HepG2 (cell line): ENCODE data around the gene PTHLH. TPM values are rescaled to one million over a fixed set of nuclear protein-coding genes. Genes with fewer than 3 reads are reported as not detected.

Experiments
- ATAC-seq: fragments of 200-7000 bp; cut with Tn5 transposase; 3 replicates; pipeline ENCODE4 v1.9.1; 2020; ENCODE audit warnings: mild to moderate bottlenecking, moderate library complexity
- BruUV-seq: library from RNA; stranded (reverse); fragments of 400-500 nt; replicated peaks from 2 replicates; lab custom pipeline; 2021; lab: Mats Ljungman, UMichigan
- CTCF ChIA-PET: fragments of 300-600 bp; formaldehyde crosslinking; extraction: SDS; loops from one replicate; lab custom pipeline; 2021; ENCODE audit warnings: low total read pairs, inconsistent platforms, low intra/inter-chr PET ratio; lab: Yijun Ruan, JAX
- POLR2A ChIA-PET: fragments of 350-600 bp; sonication (Branson Sonifier 250); formaldehyde crosslinking; loops from one replicate; lab custom pipeline; 2020; ENCODE audit warnings: antibody characterized with exemption, inconsistent platforms; lab: Yijun Ruan, JAX
- DNase-seq: peaks from one replicate; pipeline ENCODE4 v3.0.0-alpha.2; 2015; ENCODE audit warnings: low spot score
- FAIRE-seq: peaks from 3 replicates; lab custom pipeline; 2011; peaks lifted over from hg19 to GRCh38; lab: Jason Lieb, UNC
- H2AFZ ChIP-seq: one replicate; pipeline ENCODE4 v1.6.1; 2011; ENCODE audit warnings: low read length, inconsistent platforms
- H3K27ac ChIP-seq: fragments of 300-600 bp; 3 replicates; pipeline ENCODE4 v1.8.0; 2011; ENCODE audit warnings: mixed run types, mild to moderate bottlenecking, mixed read lengths, low read length, inconsistent platforms; ENCODE audit not compliant: insufficient read depth; ENCODE audit errors: extremely low read length
- H3K27me3 ChIP-seq, 2 experiments: fragments of 200-600 bp in 1 of 2; 2 replicates in 1 of 2; 3 replicates in 1 of 2; pipeline versions ENCODE4 v1.6.0 to v1.8.0; 2011; ENCODE audit warnings: low read length in 2 of 2, mild to moderate bottlenecking in 2 of 2, moderate library complexity in 2 of 2, inconsistent platforms in 1 of 2; ENCODE audit not compliant: insufficient read depth in 2 of 2, control insufficient read depth in 1 of 2
- H3K36me3 ChIP-seq, 2 experiments: fragments of 200-600 bp in 1 of 2; replicated peaks in 1 of 2; 2 replicates in 1 of 2; 3 replicates in 1 of 2; pipeline versions ENCODE4 v1.5.1 to v1.8.0; 2011; ENCODE audit warnings: low read length in 2 of 2, inconsistent platforms in 1 of 2; ENCODE audit not compliant: insufficient read depth in 2 of 2, control insufficient read depth in 1 of 2
- H3K4me1 ChIP-seq: 2 replicates; pipeline ENCODE4 v1.5.1; 2012; ENCODE audit warnings: low read length, inconsistent platforms; ENCODE audit not compliant: insufficient read depth
- H3K4me2 ChIP-seq: 2 replicates; pipeline ENCODE4 v1.6.0; 2011; ENCODE audit warnings: low read depth, low read length, inconsistent platforms
- H3K4me3 ChIP-seq, 3 experiments: fragments of 200-600 bp in 1 of 3; sonication (generic), shearing (Covaris generic) in 1 of 3; replicated peaks in 1 of 3; 2 replicates each; pipeline ENCODE4 v1.5.1; 2011 to 2016; ENCODE audit warnings: low read length in 3 of 3, inconsistent platforms in 2 of 3, low read depth in 2 of 3, mild to moderate bottlenecking in 2 of 3, control low read depth in 1 of 3, mixed read lengths in 1 of 3; ENCODE audit not compliant: insufficient read depth in 1 of 3
- H3K79me2 ChIP-seq: one replicate; pipeline ENCODE4 v1.6.1; 2011; ENCODE audit warnings: low read length, inconsistent platforms; ENCODE audit not compliant: insufficient read depth
- H3K9ac ChIP-seq: 2 replicates; pipeline ENCODE4 v1.6.0; 2011; ENCODE audit warnings: mild to moderate bottlenecking, low read depth, low read length, inconsistent platforms; ENCODE audit not compliant: insufficient read depth
- H3K9me3 ChIP-seq: 2 replicates; pipeline ENCODE4 v1.5.1; 2012; ENCODE audit warnings: mild to moderate bottlenecking, low read length
- H4K20me1 ChIP-seq: 2 replicates; pipeline ENCODE4 v1.6.0; 2011; ENCODE audit warnings: inconsistent platforms, mild to moderate bottlenecking, low read length, moderate library complexity; ENCODE audit not compliant: insufficient read depth
- ADNP ChIP-seq: sonication (generic); formaldehyde crosslinking; IDR thresholded peaks from 2 replicates; pipeline ENCODE4 v1.4.0; 2020; ENCODE audit warnings: missing genetic modification reagents
- ASH2L ChIP-seq: fragments of 300-600, 200-600 bp; sonication (generic); IDR thresholded peaks from 2 replicates; pipeline ENCODE4 v1.7.0; 2017; ENCODE audit warnings: low read depth, mild to moderate bottlenecking, moderate library complexity, mixed read lengths, low read length; ENCODE audit not compliant: insufficient read length
- ELF1 ChIP-seq: sonication (generic); formaldehyde crosslinking; IDR thresholded peaks from 2 replicates; pipeline ENCODE4 v1.4.0; 2020; ENCODE audit warnings: missing genetic modification reagents
- FLYWCH1 ChIP-seq: sonication (generic); formaldehyde crosslinking; IDR thresholded peaks from 2 replicates; pipeline ENCODE4 v1.8.1; 2023; ENCODE audit warnings: mild to moderate bottlenecking, missing genetic modification reagents
- FOXA1 ChIP-seq, 2 experiments: fragments of 450-650 bp in 1 of 2; sonication (generic) in 1 of 2; formaldehyde crosslinking in 1 of 2; IDR thresholded peaks; 2 replicates each; pipeline versions ENCODE4 v1.4.0 to v1.6.1; 2016 to 2020; ENCODE audit warnings: missing genetic modification reagents in 1 of 2
- HNRNPH1 ChIP-seq: fragments of 200-400 bp; formaldehyde crosslinking; optimal IDR thresholded peaks from 2 replicates; pipeline ENCODE3; 2017; ENCODE audit warnings: mild to moderate bottlenecking, low read depth, low read length
- KDM5A ChIP-seq: fragments of 200-600 bp; sonication (generic); IDR thresholded peaks from 2 replicates; pipeline ENCODE4 v1.7.0; 2018; ENCODE audit warnings: antibody characterized with exemption, mild to moderate bottlenecking, low read length, borderline replicate concordance
- PCBP2 ChIP-seq: fragments of 200-400 bp; formaldehyde crosslinking; optimal IDR thresholded peaks from 2 replicates; pipeline ENCODE3; 2018; ENCODE audit warnings: low read length, low read depth; ENCODE audit not compliant: poor library complexity, severe bottlenecking
- SRSF4 ChIP-seq: fragments of 200-400 bp; formaldehyde crosslinking; IDR thresholded peaks from one replicate; pipeline ENCODE4 v1.6.1; 2018; ENCODE audit warnings: mild to moderate bottlenecking, low read depth, low read length, moderate library complexity; ENCODE audit not compliant: poor library complexity, severe bottlenecking
- ZKSCAN5 ChIP-seq: sonication (generic); formaldehyde crosslinking; IDR thresholded peaks from 2 replicates; pipeline ENCODE4 v1.5.1; 2020; ENCODE audit warnings: mild to moderate bottlenecking, missing genetic modification reagents
- ZNF263 ChIP-seq: sonication (generic); formaldehyde crosslinking; IDR thresholded peaks from 2 replicates; pipeline ENCODE4 v1.4.0; 2020; ENCODE audit warnings: missing genetic modification reagents
- ZNF546 ChIP-seq: sonication (generic); formaldehyde crosslinking; conservative IDR thresholded peaks from 2 replicates; pipeline ENCODE4 v1.8.1; 2023; ENCODE audit warnings: mild to moderate bottlenecking, missing genetic modification reagents
- in situ Hi-C: cut with HindIII; loops from 2 replicates; pipeline ENCODE4 v1.10.0; 2017; ENCODE audit warnings: low pct_unique_long_range_greater_than_20kb; ENCODE audit not compliant: extremely low pct_ligation_motif_present
- intact Hi-C: fragments of 100-400 bp; cut with micrococcal nuclease; formaldehyde crosslinking; loops from one replicate; pipeline ENCODE4 v1.10.0; 2022; ENCODE audit not compliant: unreplicated experiment
- polyA plus RNA-seq, 8 experiments: library from polyadenylated mRNA; depleted of rRNA in 3 of 8; stranded (reverse) in 7 of 8; unstranded in 1 of 8; fragments of >200 nt; fragmentation: Illumina TruSeq in 4 of 8; extraction: Trizol in 4 of 8; gene quantifications; 2 replicates each; pipeline versions ENCODE4 v1.2.1 to v1.2.3, GENCODE V29; 2011 to 2016; ENCODE audit warnings: low read depth in 4 of 8, missing spikeins in 1 of 8, mixed read lengths in 1 of 8; ENCODE audit not compliant: insufficient read depth in 1 of 8
- total RNA-seq, 5 experiments: library from RNA; depleted of rRNA; stranded (reverse); fragments of >200 nt; fragmentation: Illumina TruSeq; extraction: Trizol; gene quantifications; 2 replicates each; pipeline ENCODE4 v1.2.3, GENCODE V29; 2016; ENCODE audit warnings: low read depth in 1 of 5
- TF ChIP-seq, protein P1 (sequence below): sonication (generic); formaldehyde crosslinking; IDR thresholded peaks from 2 replicates; pipeline ENCODE4 v1.8.0; 2022; ENCODE audit warnings: missing genetic modification reagents, low read depth, mild to moderate bottlenecking, borderline replicate concordance
- TF ChIP-seq, protein P2 (sequence below): sonication (generic); formaldehyde crosslinking; IDR thresholded peaks from 2 replicates; pipeline ENCODE4 v1.4.0; 2020; ENCODE audit warnings: missing genetic modification reagents, borderline replicate concordance

Gene PTHLH
- total and polyA plus RNA-seq, 2 of the 13 experiments (the other 11 are each of a cell fraction or from before 2014, with no cell fraction given) = 0.22 TPM; not detected in 1

DNA sequence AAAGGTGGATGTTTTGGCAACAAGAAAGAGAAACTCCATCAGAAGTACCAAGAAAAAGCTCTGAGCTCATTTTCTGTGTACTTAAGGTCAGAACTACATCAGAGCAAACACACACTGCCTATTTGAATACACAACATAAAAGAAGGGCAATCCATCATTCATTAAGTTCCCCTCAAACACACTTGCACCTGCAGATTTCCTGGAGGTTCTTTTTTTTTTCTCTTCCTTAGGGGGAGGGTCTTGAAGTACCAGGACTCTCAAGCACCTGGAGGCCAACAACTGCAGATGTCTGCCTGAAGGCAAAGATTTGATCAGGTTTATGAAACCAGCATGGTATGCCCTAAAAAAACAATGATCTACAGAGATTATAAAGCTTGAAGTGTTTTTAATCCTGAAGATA lies 26.1 kb upstream of the PTHLH start:
- FAIRE-seq (no peak), ATAC-seq (no peak), DNase-seq (no peak)
- Histone ChIP-seq H2AFZ (no peak overlapping the region), H3K36me3 (no peaks in the 10 kb centered on the region), H3K27ac (no peak overlapping the region), H3K27me3 (peaks cover 0 to 1% of the 10 kb centered on the region in 2 experiments; a peak in 1 of 5 replicates), H4K20me1 (no peaks in the 10 kb centered on the region), H3K4me3 (no peak overlapping the region), H3K9ac (no peak overlapping the region), H3K4me1 (no peaks in the 10 kb centered on the region), H3K9me3 (no peaks in the 10 kb centered on the region), H3K79me2 (no peaks in the 10 kb centered on the region), H3K4me2 (no peak overlapping the region)
- in situ Hi-C loops (no loop called here), intact Hi-C loops (no loop called here)
- CTCF ChIA-PET = no interaction called here
- no peak for TF ChIP-seq PCBP2
- TF ChIP-seq FLYWCH1 (CRISPR knock-in tag) = no peak
- no peak for TF ChIP-seq SRSF4
- no peak for TF ChIP-seq ZKSCAN5 (CRISPR knock-in tag)
- TF ChIP-seq, protein P1, sequence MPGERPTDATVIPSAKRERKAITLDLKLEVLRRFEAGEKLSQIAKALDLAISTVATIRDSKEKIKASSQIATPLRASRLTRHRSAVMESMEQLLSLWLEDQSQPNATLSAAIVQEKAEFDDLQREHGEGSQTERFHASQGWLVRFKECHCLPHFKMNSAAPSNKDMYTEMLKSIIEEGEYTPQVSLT = no peak
- no peak for TF ChIP-seq FOXA1 (IDR thresholded peaks at IDR 0.05)
- TF ChIP-seq FOXA1 (CRISPR knock-in tag; IDR thresholded peaks at IDR 0.05) = no peak
- TF ChIP-seq, protein P2, sequence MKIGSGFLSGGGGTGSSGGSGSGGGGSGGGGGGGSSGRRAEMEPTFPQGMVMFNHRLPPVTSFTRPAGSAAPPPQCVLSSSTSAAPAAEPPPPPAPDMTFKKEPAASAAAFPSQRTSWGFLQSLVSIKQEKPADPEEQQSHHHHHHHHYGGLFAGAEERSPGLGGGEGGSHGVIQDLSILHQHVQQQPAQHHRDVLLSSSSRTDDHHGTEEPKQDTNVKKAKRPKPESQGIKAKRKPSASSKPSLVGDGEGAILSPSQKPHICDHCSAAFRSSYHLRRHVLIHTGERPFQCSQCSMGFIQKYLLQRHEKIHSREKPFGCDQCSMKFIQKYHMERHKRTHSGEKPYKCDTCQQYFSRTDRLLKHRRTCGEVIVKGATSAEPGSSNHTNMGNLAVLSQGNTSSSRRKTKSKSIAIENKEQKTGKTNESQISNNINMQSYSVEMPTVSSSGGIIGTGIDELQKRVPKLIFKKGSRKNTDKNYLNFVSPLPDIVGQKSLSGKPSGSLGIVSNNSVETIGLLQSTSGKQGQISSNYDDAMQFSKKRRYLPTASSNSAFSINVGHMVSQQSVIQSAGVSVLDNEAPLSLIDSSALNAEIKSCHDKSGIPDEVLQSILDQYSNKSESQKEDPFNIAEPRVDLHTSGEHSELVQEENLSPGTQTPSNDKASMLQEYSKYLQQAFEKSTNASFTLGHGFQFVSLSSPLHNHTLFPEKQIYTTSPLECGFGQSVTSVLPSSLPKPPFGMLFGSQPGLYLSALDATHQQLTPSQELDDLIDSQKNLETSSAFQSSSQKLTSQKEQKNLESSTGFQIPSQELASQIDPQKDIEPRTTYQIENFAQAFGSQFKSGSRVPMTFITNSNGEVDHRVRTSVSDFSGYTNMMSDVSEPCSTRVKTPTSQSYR (CRISPR knock-in tag) = no peak
- no peak for TF ChIP-seq KDM5A
- no peak for TF ChIP-seq ASH2L
- TF ChIP-seq ADNP = no peak
- TF ChIP-seq ZNF263 (CRISPR knock-in tag) = no peak
- no peak for TF ChIP-seq HNRNPH1
- no peak for TF ChIP-seq ZNF546
- no peak for TF ChIP-seq ELF1
- POLR2A ChIA-PET = interaction anchor here (1.0 kb wide), 1 partner anchor 23 kb away, joined by 3 read pairs; no protein-coding TSS in a partner anchor
- BruUV-seq = no TSS peak
